Measurements from ENCODE around the gene NAV2. TPM values are rescaled to one million over a fixed set of nuclear protein-coding genes. Genes with fewer than 3 reads are reported as not detected.

The NAV2 gene
- polyA plus RNA-seq, 4 donors = 22.0 to 58.3 (median 35.5) TPM

DNA sequence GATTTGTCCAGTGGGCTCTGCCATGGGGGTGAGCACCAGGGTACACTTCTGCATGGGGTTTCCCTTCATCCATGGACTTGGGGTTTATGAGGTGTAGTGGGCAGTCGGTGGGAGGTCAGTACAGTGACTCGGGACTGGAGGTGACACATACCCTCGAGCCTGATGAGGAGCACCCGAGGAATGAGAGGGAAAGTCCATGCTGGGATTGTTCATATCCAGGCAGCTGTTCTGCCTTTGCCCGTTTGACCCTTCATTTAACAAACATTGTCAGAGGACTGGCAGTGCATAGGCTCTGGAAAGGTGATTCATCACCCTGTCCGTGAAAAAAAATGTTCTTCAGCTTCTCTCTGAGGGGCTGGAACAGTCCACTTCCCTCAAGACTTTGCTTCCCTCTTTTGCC lies 2.7 kb downstream of the NAV2 start:
- DNase-seq (ENCODE audit: low read depth in 4 of 4, low spot score in 3 of 4) = no peak

DNA sequence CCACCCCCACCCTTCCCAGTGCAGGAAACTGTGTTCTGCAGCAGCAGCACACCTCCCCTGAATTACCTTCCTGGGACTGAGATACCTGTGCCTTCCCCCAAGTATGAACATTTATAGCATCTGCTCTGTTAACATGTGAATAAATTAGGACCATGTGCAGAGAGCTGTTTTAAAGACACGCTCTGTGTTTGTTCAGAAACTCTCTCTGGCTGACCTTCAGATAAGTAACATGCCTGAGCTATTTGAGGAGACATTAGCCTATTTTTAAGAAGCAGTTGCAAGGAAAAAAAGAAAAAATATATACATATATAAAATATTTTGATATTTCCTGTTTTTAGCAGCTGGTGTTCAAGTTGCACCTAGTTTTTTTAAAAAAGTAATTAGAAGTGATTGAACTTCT lies 5.4 kb downstream of the NAV2 start:
- DNase-seq (ENCODE audit: low read depth in 4 of 4, low spot score in 3 of 4) = no peak

DNA sequence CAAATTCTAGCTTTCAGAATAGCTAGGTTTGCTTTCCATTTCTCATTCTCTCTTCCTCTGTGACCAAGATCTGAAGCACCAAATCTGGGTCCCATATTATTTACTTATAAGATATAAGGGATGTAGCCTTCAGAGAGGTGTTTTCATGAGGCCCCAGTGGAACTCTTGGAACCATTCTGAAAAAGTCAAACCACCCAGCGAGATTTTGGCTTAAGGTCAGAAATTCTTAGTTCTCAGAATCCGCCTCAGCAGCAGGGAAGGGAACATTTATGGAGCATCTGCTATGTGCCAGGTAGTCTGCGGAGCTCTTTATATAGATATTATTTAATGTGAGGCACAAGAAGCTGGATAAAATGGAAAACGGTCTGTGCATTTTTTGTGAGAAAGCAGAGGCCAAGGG lies 6.3 kb downstream of the NAV2 start:
- DNase-seq (ENCODE audit: low read depth in 4 of 4, low spot score in 3 of 4) = no peak

DNA sequence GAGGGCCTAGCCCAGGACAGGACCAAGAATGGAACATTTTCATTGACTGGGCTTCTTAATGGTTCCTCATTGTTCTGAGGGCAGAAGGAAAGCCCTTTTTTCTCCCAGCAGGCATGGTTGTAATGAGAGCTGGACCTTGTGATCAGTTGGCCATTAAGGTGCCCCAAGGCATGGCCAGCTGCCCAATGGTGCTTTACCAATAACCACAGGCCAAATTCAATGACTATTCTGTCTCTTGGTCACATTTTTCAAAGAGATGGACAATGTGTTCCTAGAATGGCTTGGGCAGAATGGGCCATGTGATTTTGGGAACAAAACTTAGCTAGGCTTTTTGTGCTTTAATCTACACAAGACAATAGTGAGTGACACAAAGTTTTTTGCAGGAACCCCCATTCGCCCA lies 7.3 kb downstream of the NAV2 start:
- no peak for DNase-seq (ENCODE audit: low read depth in 4 of 4, low spot score in 3 of 4)

DNA sequence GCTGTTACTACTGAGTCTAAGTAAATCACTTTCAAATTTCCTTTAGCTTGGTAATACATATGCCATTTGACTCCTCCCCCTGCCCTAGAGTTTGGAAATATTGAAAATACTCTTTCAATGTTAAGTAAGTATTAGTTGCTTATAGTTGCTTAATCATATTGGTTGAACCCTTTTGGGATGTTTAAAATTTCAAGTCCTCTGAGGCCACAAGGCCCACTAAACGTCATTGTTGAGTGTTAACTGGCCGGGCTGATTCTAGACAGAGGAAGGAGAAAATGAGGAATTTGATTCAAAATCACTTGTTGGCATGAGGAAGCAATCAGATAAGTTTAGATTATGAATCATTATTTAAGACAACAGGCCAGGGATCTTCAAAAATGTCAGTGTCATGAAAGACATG lies 8.5 kb downstream of the NAV2 start:
- DNase-seq (ENCODE audit: low read depth in 4 of 4, low spot score in 3 of 4) = no peak

DNA sequence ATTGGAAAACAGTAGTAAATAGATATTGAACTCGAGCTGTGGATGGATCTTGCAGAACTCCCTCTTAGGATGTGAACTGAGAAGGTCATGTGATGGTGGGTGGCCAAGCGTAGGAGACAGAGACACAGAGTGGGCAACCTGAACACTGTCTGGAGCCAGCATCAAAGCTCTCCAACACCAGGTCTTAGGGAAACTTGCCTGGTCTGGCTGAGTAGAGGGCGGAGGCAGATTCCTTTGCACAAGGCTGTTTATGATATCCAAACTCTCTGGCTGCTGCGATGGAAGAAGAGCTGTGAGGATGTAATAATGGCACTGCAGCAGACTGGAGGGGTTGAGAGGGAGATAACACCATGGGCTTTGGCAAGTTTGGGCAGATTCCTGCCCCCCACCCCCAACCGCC lies 10.1 kb downstream of the NAV2 start:
- DNase-seq (ENCODE audit: low read depth in 4 of 4, low spot score in 3 of 4) = no peak

DNA sequence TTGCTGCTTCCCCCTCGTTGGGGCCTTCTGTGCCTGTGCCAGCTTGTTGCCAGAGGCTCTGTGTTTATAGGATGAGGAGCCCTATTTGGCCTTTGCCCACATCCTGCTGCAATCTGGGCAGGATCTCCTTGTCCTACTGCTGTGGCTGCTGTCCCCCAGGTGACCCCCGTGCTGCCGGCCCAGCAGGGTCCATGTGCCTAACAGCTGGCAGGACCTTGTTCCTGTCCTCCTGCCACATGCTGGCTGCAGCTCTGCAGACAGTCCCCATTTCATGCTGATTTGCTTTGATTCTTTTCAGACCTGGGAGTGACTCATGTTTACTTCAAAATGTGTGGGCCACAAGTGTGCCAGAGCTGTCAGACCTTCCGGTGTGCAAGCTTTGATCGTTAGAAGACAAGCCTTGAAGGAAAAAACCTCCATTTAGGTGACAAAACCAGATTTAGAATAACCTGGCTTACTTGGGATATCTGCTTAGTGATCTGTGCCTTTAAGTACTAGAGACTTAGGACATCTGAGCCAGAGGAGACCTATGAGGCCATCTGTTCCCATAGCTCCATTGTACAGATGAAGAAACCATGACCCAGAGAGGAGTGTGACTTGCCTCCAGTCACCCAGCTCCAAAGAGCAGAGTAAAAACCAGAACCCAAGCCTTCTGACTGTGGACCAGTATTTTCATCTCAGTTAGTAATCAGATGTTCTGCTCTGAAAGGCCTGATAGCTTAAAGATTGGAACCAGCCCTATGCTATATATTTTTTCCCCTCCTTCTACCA lies 11.1 kb downstream of the NAV2 start:
- DNase-seq (ENCODE audit: low read depth in 4 of 4, low spot score in 3 of 4) = no peak

DNA sequence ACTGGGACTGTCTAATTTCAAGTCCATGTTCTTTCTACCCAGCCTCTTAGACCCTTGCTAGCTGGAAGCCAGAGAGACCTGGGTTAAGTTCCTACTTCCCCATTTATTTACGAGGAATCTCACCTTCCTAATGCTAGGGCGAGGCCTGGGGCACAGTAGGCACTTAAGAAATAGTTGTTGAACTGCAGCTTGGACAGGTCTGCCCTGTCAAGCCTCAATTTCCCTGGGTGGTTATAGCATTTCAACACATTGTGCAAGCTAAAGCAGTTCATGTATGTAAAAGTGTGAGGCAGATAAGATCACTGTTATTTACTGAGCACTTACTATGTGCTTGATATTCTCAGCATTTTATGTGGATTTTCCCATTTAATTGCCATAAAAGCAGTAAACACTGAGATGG lies 12.1 kb downstream of the NAV2 start:
- DNase-seq (ENCODE audit: low read depth in 4 of 4, low spot score in 3 of 4) = no peak

DNA sequence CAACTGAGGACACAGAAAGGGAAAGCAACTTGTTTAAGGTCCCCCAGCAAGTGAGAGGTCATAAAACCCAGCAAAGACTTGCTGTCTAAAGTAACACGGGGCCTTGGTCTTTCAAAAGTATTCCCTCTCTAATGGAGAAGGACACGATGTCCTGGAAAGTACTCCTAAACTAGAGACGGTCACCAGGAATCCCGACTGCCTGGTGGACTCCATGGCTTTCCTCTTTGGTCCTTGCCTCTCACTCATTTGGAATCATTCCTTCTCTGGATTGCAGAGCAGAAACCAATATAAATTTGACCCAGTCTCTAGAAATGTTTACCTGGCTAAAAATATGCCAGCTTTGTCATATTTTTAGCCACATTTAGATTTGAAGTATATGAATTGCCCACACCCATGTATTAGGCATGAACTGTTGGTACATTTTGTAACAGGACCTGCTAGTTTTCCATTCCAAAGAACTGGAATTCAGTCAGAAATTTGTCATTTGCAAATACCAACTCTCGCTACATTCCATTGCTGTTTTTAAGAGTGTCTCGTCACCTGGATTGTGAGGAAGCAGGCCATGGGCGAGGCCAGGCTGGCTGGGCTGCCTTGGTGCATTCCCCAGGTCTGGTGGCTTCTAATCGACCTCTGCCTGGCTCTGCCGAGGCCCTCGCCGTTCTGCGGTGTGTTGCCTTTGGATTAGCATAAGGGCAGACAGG lies 12.9 kb downstream of the NAV2 start:
- no peak for DNase-seq (ENCODE audit: low read depth in 4 of 4, low spot score in 3 of 4)

DNA sequence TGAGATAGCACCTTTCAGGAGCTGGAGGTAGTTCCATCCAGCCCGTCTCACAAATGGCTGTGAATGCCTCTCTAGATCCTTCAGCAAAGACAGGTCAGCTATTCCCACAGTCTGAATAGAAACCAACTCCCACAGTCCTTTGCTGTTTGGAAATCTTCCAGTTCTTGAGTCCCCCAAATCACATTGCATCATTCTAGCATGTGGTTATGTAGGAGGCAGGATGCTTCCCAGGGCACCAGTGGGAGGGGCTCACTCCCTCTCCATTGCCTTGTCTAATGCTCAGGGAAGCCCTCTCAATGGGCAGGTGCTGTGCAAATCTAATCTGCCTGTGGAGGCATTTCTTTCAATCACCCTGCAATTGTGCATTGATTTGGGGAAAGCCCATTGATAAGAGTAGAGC lies 14.6 kb downstream of the NAV2 start:
- no peak for DNase-seq (ENCODE audit: low read depth in 4 of 4, low spot score in 3 of 4)

DNA sequence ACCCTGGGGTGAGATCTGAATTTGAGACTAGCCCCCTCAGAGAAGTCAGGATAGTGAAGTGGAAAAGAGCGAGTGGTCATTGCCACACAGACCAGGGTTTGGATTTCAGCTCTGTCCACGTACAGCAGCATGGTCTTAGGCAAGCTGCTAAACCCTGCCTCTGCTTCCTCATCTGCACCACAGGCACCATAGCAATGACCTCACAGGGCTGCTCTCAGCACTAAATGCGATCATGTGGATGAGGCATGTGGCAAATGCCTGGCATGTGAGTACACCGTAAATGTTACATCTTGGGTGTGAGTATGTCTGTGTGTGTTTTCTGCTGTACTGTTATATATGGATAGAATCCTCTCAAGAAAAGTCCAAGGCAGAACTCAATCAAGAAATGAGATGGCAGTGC lies 15.8 kb downstream of the NAV2 start:
- no peak for DNase-seq (ENCODE audit: low read depth in 4 of 4, low spot score in 3 of 4)

DNA sequence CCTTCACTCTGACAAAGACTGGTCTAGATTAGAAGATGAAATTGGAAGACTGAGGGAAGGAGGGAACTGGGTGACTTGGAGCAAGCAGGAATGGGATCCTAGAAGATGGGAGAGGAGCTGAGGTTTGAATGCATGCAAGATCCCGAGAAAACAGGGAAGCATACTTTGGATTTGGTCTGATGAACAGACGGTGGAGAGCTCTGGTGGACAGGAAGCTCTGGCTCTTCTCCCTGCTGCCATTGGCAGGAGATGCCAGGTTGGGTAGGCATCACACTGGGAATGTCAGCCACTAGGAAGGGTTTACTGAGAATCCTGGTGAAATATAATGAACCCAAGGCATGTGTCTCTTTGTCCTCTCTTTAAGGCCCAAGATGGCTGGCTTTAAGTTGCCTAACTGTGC lies 16.5 kb downstream of the NAV2 start:
- no peak for DNase-seq (ENCODE audit: low read depth in 4 of 4, low spot score in 3 of 4)

DNA sequence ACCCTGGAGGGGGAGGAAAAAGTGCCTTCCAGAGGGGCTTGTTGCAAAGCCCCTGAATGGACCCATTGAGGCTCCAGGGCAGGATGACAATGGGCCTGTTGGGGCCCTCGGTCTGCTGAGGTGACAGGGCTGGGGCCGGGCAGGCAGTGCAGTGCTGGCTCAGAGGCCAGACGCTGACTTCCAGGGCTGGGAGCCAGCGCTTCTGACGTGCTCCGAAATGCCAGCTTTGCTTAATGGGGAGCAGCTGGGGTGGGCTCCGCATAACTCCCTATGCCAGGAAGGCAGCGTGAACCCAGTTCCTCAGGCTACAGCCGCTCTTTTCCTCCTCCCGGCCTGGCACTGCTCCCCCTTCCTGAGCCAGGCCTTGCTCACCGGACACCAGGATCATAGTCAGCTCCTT lies 17.7 kb downstream of the NAV2 start:
- no peak for DNase-seq (ENCODE audit: low read depth in 4 of 4, low spot score in 3 of 4)

DNA sequence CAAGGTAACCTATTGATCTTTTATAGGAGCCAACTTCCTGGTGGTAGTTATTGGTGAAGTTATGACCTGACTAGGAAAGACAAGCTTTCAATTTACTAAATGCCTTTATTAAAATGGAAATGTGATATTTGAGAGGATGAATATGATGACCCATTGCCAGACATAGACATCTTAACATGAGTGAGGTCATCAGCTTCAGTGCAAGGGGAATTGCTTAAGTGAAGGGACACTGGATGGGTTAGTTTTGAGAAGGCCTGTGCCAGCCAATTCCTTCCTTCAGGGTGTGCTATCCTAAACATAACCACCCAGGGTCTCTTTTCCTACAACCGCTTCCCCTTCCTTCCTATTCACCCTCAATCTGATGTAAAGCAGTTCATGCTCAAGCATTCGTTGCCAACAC lies 21.5 kb downstream of the NAV2 start:
- DNase-seq (ENCODE audit: low read depth in 4 of 4, low spot score in 3 of 4) = no peak

DNA sequence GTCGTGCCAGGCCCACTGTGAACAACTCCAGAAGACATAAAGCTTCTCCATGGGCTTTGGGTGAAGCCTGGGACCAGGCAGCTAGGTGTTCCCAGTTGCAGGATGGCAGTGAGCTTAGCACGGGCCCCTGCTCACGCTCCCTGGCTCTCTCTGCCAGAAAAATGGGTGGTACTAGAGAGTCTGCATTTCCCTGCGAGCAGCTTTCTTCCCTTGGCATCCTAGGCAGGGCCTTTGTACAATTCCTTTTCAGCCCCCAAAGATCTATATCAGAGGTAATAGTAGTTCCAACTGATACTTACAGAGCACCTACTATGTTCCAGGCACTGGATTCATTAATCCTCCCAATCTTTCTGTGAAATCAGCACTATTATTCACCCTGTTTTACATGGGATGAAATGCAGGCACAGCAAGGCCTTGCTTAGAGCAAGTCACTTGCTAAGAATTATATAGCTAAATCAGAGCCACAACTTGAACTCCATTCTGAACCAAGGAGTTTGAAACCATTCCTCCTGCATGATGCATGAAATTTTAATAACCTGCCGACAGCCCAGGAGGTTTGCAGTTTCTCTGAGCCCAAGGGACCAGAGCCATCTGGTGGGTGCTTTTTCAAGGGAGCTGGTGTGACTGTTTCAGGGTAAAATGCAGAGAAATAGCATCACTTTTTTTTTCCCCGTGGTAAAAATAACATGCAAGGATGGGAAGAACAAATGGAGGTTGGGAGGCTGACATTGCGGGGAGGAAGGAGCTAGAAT lies 22.7 kb downstream of the NAV2 start:
- DNase-seq (ENCODE audit: low read depth in 4 of 4, low spot score in 3 of 4) = no peak

DNA sequence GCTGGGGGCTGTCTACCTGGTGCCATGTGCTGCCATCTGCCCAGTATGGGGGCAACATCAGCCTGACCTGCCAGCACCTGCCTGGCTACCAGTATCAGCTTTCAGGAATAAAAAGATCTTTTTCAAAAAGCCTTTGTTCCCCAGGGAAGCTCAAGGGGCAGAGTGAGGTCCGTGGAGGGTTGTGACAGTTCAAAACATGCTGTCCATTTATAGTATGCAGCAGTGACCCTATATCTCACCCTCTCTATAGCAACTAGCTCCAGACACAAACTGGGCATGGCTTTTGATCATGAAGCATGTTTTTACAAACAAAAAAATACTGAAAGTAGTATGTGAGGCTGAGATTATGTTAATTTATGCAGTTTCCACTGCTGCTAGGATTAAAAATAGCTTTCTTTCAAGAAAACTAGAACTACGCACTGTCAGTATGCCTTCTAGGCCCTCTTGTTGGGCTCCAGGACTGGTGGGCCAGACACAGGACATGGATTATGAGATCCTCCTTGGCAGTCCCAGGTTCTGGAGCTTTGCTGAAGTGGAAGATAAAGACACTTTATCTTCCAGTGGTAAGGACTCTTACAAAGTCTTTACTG lies 23.4 kb downstream of the NAV2 start:
- DNase-seq (ENCODE audit: low read depth in 4 of 4, low spot score in 3 of 4) = no peak

DNA sequence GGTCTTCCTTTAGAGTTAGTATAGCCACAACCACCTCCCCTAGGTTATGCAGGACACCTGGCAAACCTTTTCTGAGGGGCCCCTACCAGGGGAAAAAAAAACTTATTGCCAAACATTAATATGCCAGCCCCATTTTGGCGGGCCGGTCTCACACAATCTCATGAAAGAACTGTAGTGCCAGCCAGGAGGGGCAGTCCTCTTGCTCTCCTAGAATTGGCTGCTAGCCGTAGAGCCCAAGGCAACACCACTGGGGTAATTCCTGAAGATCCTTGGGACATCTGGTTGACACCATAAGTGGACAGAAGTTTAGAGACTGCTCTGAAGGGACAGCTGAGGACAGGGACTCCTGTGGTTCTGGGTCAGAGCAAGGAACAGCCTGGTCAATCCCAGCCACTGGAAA lies 24.2 kb downstream of the NAV2 start:
- no peak for DNase-seq (ENCODE audit: low read depth in 4 of 4, low spot score in 3 of 4)

DNA sequence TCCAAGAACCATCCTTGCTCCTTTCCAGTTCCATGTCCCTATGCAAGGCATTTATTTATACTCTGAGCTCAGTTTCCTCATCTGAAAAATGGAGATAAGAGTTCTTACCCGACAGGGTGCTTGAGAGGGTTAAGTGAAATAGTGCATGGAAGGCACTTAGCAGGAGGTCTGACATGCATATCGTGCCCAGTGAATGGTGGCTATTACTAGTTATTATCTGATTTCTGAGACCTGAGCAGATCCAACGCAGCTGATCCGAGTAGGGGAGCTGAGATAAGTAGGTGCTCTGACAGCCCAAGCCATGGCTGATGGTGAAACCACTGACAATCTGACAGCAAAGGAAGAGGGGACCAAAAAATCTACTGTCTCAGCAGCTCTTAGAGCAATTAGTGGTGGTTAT lies 24.9 kb downstream of the NAV2 start:
- DNase-seq (ENCODE audit: low read depth in 4 of 4, low spot score in 3 of 4) = no peak

DNA sequence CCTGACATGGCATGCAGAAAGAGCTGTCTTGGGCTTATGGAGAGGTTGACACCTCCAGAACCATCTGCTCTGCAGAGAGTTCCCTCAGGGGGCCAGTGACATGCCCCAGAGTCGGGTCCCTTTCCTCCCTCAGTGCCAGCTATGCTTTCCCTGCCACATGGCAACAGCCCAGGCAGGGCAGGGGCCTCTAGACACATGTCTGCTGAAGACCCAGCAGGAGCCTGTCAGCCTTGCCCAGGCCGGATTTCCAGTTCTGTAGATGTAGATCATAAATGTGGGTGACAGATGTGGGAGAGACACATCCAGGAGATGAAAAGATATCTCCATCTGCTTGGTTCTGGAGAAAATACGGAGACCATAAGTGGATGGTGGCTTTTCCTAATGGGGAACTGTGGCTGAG lies 25.5 kb downstream of the NAV2 start:
- DNase-seq (ENCODE audit: low read depth in 4 of 4, low spot score in 3 of 4) = no peak

DNA sequence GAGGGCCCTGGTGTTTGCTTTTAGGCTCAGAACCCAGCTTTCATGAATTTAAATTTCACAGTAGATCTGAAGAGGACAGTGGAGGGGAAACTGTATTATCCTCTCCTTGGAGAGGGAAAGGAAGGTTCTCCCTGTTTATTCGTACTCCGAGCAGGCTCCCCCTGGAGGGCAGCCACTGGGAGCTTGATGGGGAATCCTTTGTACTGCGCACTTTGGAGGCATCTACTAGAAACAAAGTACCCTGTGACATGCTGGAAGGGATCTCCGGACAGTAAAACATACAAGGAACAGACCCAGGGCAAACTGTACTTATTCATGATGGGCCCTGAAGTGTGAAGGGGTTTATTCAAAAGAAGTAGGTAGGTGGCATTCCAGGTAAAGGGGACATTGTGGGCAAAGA lies 27.2 kb downstream of the NAV2 start:
- DNase-seq (ENCODE audit: low read depth in 4 of 4, low spot score in 3 of 4) = no peak

DNA sequence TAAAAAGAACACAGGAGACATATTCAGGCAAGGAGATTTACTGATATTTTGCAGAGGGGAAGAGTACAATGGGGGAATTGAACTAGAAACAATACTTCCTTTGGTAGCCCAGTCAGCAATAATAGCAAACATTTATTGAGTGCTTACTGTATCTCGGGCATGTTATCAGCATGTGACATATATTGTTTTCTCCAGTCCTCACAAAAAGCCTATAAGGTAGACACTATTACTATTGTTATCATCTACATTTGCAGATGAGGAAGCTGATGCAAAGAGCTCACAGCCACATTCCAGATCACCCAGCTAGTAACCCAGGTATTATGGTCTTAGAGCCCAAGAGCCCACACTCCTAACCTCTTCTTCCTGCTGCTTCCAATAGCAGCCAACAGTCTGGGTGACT lies 27.9 kb downstream of the NAV2 start:
- DNase-seq (ENCODE audit: low read depth in 4 of 4, low spot score in 3 of 4) = no peak

All from left renal pelvis (tissue), 4 donors.